ENCODE measurements around the gene SYTL2.

Gene SYTL2

DNA sequence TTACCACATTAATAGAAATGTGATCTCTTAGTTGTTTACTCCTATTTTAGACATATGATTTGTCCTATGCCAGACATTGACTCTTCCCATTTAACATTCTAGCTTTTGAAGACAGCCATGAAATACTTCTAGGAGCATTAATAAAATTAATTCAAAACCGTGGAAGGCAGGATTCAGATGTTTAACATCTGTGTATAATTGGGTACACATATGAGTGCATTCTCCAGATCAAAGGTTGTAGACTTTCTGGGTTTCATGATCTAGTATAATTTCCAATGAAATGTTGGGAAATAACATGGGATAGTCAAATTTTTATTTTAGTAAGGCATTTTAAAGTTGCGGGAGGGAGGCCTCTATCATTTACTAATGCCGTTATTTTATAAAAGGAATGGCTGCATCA, 89.8 kb downstream of the SYTL2 start:
- no peaks in the 10 kb centered on the region for H3K4me1 ChIP-seq (ENCODE audit: insufficient read depth, low read length)
- no peak overlapping the region for H3K4me3 ChIP-seq (ENCODE audit: low read depth in 1 of 2, low read length in 2 of 2)
- H3K9ac ChIP-seq (ENCODE audit: low read length) = no peak overlapping the region
- H3K27ac ChIP-seq (ENCODE audit: low read depth, low read length) = no peak overlapping the region
- H3K9me3 ChIP-seq (ENCODE audit: low read length) = no peaks in the 10 kb centered on the region
- H3K27me3 ChIP-seq (ENCODE audit: control insufficient read depth in 1 of 2, insufficient read depth in 2 of 2, low read length in 2 of 2) = no peaks in the 10 kb centered on the region
- no peaks in the 10 kb centered on the region for H3K36me3 ChIP-seq (ENCODE audit: insufficient read depth, low read length)

DNA sequence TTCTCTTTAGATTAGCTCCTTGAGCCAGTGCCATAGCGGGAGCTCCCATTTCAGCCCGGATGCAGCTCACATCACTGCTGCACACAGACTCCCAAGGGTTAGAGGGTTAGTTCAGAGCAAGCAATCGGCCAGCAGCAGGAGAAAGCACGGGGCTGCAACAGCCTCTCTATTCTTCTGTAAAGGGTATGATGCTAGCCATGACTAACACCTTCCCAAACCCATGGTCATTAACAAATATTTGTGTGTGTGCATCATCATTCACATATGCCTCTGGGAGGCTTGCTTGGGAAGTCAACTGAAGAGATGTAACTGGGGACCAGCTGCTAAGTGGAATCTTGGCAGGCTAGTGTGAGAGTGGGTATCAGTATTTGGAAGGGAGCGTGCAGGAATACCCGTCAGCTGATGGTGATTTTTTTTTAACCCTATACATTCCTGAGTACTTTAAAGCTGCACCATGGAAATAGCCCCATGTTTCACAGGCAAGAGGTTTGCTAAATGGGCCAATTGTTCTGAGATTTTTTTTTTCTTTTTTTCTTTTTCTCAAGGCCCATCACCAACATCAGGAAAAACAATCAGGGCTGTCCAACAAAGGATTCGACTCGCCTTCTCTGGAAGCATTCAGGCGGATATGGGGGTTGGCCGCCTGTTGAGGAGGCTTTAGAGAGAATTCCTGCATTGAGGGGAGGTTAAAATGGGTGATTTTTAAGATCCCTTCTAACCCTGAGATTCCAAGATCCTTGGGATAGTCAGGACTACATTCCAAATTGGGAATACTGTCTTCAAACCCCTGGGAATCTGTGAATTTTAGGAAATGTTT, 91.7 kb downstream of the SYTL2 start:
- Histone ChIP-seq H3K9ac (ENCODE audit: low read length) (no peak overlapping the region), H3K27ac (ENCODE audit: low read depth, low read length) (no peak overlapping the region), H3K36me3 (ENCODE audit: insufficient read depth, low read length) (no peaks in the 10 kb centered on the region)

DNA sequence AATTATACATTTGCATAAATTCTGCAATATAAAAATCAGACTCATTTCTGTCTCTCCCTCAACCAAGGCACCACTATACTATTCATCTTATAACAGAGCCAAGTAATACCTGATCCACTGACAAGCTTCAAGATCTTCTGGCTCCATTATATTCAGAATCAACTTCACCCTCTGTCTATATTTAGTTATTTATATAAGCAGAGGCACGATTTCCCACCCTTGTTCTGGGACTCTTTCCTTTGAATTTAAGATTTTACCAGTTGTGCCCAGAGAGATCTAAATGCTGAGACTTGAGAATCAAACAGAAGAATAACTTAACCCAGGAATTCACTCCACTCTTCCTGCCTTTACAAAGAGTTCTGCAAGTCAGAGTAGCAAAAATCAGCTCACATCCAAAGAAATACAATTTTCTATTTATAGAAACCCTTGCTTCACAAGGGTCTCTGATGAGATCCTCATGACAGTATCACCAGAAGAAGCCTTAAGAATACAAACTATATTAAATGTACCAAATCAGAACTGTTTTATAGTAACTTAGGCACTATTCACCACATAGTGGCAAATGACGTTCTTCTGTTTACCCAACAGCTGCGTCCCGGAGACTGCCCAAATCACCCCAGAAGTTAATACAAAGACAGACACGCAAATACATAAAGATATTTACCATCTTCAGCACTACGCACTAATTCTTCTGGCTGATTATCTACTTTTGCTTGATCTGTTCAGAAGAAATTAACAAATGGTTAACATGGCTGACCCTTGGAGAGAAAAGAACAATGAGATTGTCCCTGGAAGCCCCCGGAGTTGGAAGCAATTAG, 92.6 kb downstream of the SYTL2 start:
- Histone ChIP-seq H3K36me3 (ENCODE audit: insufficient read depth, low read length) (no peaks in the 10 kb centered on the region), H3K27me3 (ENCODE audit: control insufficient read depth in 1 of 2, insufficient read depth in 2 of 2, low read length in 2 of 2) (no peaks in the 10 kb centered on the region), H3K4me3 (ENCODE audit: low read depth in 1 of 2, low read length in 2 of 2) (no peak overlapping the region), H3K9me3 (ENCODE audit: low read length) (no peaks in the 10 kb centered on the region), H3K27ac (ENCODE audit: low read depth, low read length) (no peak overlapping the region), H3K4me1 (ENCODE audit: insufficient read depth, low read length) (no peaks in the 10 kb centered on the region), H3K9ac (ENCODE audit: low read length) (no peak overlapping the region)

More for the DNA sequence above, 91.7 kb downstream of the SYTL2 start:
- Histone ChIP-seq H3K27me3 (ENCODE audit: control insufficient read depth in 1 of 2, insufficient read depth in 2 of 2, low read length in 2 of 2) (no peaks in the 10 kb centered on the region), H3K4me3 (ENCODE audit: low read depth in 1 of 2, low read length in 2 of 2) (no peak overlapping the region), H3K9me3 (ENCODE audit: low read length) (no peaks in the 10 kb centered on the region), H3K4me1 (ENCODE audit: insufficient read depth, low read length) (no peaks in the 10 kb centered on the region)

DNA sequence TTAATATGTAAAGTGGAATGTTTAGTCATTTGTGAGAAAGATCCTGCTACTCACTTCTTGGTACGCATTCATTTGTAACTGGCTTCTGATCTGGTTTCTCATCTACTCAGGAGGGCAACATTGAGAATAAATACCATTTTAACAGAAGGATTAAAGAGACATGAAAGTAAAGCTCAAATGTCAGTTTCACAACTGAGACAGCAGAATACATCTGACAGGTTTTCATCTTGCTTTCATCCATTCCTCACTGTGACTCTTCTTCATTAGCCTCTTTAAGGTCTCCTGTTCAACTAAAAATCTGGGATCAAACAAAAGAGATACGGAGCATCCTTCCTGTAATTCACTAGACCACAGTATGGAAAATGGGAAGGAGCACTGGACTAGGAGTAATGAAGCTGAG, 93.5 kb downstream of the SYTL2 start:
- Histone ChIP-seq H3K27ac (ENCODE audit: low read depth, low read length) (no peak overlapping the region), H3K27me3 (ENCODE audit: control insufficient read depth in 1 of 2, insufficient read depth in 2 of 2, low read length in 2 of 2) (no peaks in the 10 kb centered on the region), H3K9me3 (ENCODE audit: low read length) (no peaks in the 10 kb centered on the region), H3K36me3 (ENCODE audit: insufficient read depth, low read length) (no peaks in the 10 kb centered on the region), H3K4me3 (ENCODE audit: low read depth in 1 of 2, low read length in 2 of 2) (no peak overlapping the region), H3K9ac (ENCODE audit: low read length) (no peak overlapping the region), H3K4me1 (ENCODE audit: insufficient read depth, low read length) (no peaks in the 10 kb centered on the region)

DNA sequence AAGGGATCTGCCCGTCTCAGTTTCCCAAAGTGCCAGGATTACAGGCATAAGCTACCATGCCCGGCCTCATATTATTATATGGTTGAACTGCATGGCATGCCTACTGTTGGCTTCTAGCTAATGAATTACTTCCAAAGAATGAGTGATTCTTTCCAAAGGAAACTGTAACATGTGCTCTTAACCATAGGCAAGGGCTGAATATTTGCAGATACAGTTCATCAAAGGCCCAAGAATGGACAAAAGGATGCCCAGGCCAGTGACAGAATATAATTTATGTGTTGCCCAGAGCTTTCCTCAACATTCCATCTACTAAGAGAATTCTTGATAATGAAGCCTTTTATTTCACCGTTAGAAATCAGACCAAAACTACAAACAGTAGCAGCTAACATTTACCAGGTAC, 98.0 kb downstream of the SYTL2 start:
- H3K4me3 ChIP-seq (ENCODE audit: low read depth in 1 of 2, low read length in 2 of 2) = no peak overlapping the region
- H3K9me3 ChIP-seq (ENCODE audit: low read length) = no peaks in the 10 kb centered on the region
- no peaks in the 10 kb centered on the region for H3K27me3 ChIP-seq (ENCODE audit: control insufficient read depth in 1 of 2, insufficient read depth in 2 of 2, low read length in 2 of 2)
- no peak overlapping the region for H3K9ac ChIP-seq (ENCODE audit: low read length)
- no peaks in the 10 kb centered on the region for H3K4me1 ChIP-seq (ENCODE audit: insufficient read depth, low read length)
- no peak overlapping the region for H3K27ac ChIP-seq (ENCODE audit: low read depth, low read length)
- no peaks in the 10 kb centered on the region for H3K36me3 ChIP-seq (ENCODE audit: insufficient read depth, low read length)

DNA sequence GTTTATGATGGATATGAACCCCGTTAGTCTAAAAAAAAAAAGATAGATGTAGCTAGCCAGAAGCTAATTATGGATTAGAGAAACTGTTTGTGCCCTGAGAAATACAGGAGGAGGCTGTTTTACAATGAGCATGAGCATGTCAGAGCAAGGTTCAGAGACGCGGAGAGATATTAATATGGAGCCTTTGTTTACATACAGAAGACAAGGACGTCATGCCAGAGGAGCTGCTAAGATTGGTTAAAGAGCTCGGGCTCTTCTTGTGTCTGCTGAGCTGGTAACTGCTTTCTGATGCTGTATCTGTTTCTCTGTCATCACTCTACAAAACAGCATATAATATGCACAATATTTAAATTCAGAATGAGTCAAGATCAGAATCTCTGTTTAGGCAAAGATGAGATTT, 100.0 kb downstream of the SYTL2 start:
- no peaks in the 10 kb centered on the region for H3K4me1 ChIP-seq (ENCODE audit: insufficient read depth, low read length)
- H3K36me3 ChIP-seq (ENCODE audit: insufficient read depth, low read length) = no peaks in the 10 kb centered on the region
- H3K27me3 ChIP-seq (ENCODE audit: control insufficient read depth in 1 of 2, insufficient read depth in 2 of 2, low read length in 2 of 2) = no peaks in the 10 kb centered on the region
- no peak overlapping the region for H3K9ac ChIP-seq (ENCODE audit: low read length)
- H3K4me3 ChIP-seq (ENCODE audit: low read depth in 1 of 2, low read length in 2 of 2) = no peak overlapping the region
- H3K27ac ChIP-seq (ENCODE audit: low read depth, low read length) = no peak overlapping the region
- H3K9me3 ChIP-seq (ENCODE audit: low read length) = no peaks in the 10 kb centered on the region

DNA sequence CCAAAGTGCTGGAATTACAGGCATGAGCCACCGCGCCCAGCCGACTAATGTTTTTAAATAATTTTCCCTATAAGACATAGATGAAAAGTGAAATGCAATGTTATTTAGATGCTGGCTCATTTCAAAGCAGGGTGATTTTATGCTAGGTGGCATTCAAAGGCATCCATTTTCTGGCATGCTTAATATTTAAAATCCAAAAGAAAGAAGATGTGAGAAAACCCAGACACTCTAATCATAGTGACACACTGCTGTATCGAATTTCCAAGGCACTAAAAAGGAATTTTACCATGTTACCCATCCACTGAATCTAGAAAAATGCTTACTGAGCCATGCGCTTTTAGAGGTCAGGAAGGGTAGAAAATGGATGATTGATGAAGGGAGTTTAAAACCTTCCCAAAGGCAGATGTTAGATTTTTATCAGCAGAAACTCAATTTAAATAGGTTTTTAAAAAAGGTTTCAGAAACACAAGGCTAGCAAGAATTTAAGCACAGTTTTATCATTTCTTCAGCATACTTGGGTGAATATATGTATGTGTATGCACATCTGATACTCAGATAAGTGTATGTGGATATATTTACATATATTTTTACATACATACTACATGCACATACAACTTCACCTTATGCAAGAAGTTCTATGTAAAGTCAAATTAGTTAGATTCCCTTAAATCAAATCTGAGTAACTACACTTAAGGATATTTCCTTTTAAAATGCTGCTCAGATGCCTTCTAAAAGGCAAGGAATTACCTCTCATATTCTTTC, 100.8 kb downstream of the SYTL2 start:
- Histone ChIP-seq H3K36me3 (ENCODE audit: insufficient read depth, low read length) (no peaks in the 10 kb centered on the region), H3K4me3 (ENCODE audit: low read depth in 1 of 2, low read length in 2 of 2) (no peak overlapping the region), H3K27ac (ENCODE audit: low read depth, low read length) (no peak overlapping the region), H3K9ac (ENCODE audit: low read length) (no peak overlapping the region), H3K4me1 (ENCODE audit: insufficient read depth, low read length) (no peaks in the 10 kb centered on the region), H3K9me3 (ENCODE audit: low read length) (no peaks in the 10 kb centered on the region), H3K27me3 (ENCODE audit: control insufficient read depth in 1 of 2, insufficient read depth in 2 of 2, low read length in 2 of 2) (no peaks in the 10 kb centered on the region)

DNA sequence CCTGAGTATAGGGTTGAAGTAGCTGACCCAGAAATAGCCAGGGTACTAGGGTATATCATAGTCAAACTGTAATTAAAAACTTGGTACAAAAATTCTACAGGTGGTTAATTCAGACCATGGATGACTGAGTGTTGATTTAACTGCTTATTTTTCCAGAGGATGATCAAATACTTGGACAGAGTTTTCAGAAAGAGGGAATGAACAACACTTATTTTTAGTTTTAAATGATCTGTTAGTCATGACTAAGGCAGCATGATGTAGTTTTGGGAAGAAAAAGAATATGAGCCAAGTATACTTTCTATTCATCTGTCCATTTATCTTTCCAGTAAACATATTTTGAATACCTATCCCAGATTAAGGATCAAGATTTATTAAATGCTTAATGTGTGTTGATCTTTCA, 105.1 kb downstream of the SYTL2 start:
- Histone ChIP-seq H3K27me3 (ENCODE audit: control insufficient read depth in 1 of 2, insufficient read depth in 2 of 2, low read length in 2 of 2) (no peaks in the 10 kb centered on the region), H3K36me3 (ENCODE audit: insufficient read depth, low read length) (no peaks in the 10 kb centered on the region), H3K27ac (ENCODE audit: low read depth, low read length) (no peak overlapping the region), H3K4me1 (ENCODE audit: insufficient read depth, low read length) (no peaks in the 10 kb centered on the region), H3K9me3 (ENCODE audit: low read length) (no peaks in the 10 kb centered on the region), H3K4me3 (ENCODE audit: low read depth in 1 of 2, low read length in 2 of 2) (no peak overlapping the region), H3K9ac (ENCODE audit: low read length) (no peak overlapping the region)

DNA sequence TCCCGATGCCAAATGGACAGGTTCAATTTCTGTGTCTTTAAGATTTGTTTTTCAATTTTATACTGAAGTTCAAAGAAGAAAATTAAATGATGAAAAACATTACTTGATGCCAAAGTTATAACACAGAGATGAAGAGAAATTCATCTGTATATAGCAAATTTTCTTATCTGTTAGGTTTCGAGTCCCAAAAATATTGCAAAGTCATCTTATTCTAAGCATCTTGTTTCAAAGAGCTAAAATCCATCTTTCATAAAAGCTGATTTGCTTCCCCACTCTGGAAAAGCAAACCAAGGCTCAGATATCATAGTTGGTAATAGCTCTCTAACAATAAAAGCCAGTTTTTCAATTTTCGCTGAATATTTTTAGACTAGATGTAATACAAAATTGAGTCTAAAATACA, 106.0 kb downstream of the SYTL2 start:
- H3K27me3 ChIP-seq (ENCODE audit: control insufficient read depth in 1 of 2, insufficient read depth in 2 of 2, low read length in 2 of 2) = no peaks in the 10 kb centered on the region
- no peak overlapping the region for H3K4me3 ChIP-seq (ENCODE audit: low read depth in 1 of 2, low read length in 2 of 2)
- no peak overlapping the region for H3K9ac ChIP-seq (ENCODE audit: low read length)
- no peaks in the 10 kb centered on the region for H3K4me1 ChIP-seq (ENCODE audit: insufficient read depth, low read length)
- no peak overlapping the region for H3K27ac ChIP-seq (ENCODE audit: low read depth, low read length)
- no peaks in the 10 kb centered on the region for H3K36me3 ChIP-seq (ENCODE audit: insufficient read depth, low read length)
- H3K9me3 ChIP-seq (ENCODE audit: low read length) = no peaks in the 10 kb centered on the region

DNA sequence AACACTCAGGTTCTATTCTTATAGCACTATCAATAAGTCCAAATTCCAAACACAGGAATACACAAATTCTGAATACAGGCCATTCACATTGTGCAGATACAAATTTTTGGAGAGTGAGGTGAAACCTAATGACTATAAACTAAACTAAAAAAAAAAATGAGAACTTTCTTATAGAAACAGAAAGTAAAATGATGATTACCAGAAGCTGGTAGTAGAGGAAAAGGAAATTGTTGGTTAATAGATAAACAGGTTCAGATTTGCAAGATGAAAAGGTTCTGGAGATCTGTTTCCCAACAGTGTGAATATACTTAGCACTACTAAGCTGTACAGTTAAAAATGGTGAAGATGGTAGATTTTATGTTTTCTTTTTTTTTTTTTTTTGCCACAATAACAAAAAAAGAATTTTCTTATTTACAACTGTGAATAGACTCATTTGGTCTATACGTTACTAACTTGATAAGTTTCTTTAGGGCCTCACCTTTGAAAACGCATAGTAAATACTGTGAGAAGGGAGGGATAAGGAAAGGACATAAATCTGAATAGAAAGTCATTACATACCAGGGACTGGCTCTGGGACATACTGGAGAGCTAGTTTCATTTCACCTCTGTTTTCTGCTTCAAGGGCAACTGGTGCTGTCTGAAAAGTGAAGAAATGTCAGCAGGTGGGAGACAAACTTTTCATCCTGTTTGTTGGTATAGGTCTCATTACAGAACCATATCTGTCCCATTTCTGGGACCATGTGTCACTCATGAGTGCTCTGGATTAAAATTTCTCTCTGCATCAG, 110.8 kb downstream of the SYTL2 start:
- H3K4me3 ChIP-seq (ENCODE audit: low read depth in 1 of 2, low read length in 2 of 2) = no peak overlapping the region
- H3K27me3 ChIP-seq (ENCODE audit: control insufficient read depth in 1 of 2, insufficient read depth in 2 of 2, low read length in 2 of 2) = no peaks in the 10 kb centered on the region
- no peaks in the 10 kb centered on the region for H3K36me3 ChIP-seq (ENCODE audit: insufficient read depth, low read length)
- no peak overlapping the region for H3K27ac ChIP-seq (ENCODE audit: low read depth, low read length)
- no peaks in the 10 kb centered on the region for H3K9me3 ChIP-seq (ENCODE audit: low read length)
- H3K9ac ChIP-seq (ENCODE audit: low read length) = no peak overlapping the region
- no peaks in the 10 kb centered on the region for H3K4me1 ChIP-seq (ENCODE audit: insufficient read depth, low read length)

DNA sequence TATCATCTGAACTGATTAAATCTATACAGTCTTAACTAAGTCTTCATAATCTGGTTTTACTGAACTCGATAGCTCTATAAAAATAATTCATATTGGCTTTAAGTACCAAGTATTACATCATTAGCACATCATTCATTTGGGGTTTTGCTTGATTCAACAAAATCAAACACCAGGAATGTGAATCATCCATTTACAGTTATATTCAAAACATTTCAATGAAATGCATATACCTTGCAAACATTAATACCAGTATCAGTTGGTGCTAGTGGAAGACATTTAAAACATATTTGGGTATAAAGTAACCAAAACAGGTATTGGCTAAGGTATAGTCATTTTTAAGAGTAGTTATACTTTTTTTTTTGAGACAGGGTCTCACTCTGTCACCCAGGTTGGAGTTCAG, 112.7 kb downstream of the SYTL2 start:
- H3K27me3 ChIP-seq (ENCODE audit: control insufficient read depth in 1 of 2, insufficient read depth in 2 of 2, low read length in 2 of 2) = no peaks in the 10 kb centered on the region
- H3K27ac ChIP-seq (ENCODE audit: low read depth, low read length) = no peak overlapping the region
- H3K4me3 ChIP-seq (ENCODE audit: low read depth in 1 of 2, low read length in 2 of 2) = no peak overlapping the region
- H3K9me3 ChIP-seq (ENCODE audit: low read length) = no peaks in the 10 kb centered on the region
- no peaks in the 10 kb centered on the region for H3K36me3 ChIP-seq (ENCODE audit: insufficient read depth, low read length)
- no peaks in the 10 kb centered on the region for H3K4me1 ChIP-seq (ENCODE audit: insufficient read depth, low read length)
- H3K9ac ChIP-seq (ENCODE audit: low read length) = no peak overlapping the region
